Mesodermal cell (in vitro differentiated cells): Measurements from ENCODE around the gene BCKDHA.

Experiments
- H3K27ac ChIP-seq: 2 replicates; pipeline ENCODE4 v1.7.0; 2013; ENCODE audit warnings: mild to moderate bottlenecking, low read depth, low read length, moderate library complexity; ENCODE audit not compliant: severe bottlenecking
- H3K36me3 ChIP-seq: 2 replicates; pipeline ENCODE4 v1.7.1; 2013; ENCODE audit warnings: mild to moderate bottlenecking, low read length, moderate library complexity; ENCODE audit not compliant: control insufficient read depth, insufficient read depth
- H3K4me1 ChIP-seq: one replicate; pipeline ENCODE4 v1.7.1; 2013; ENCODE audit warnings: mild to moderate bottlenecking, low read length; ENCODE audit not compliant: insufficient read depth, control insufficient read depth, poor library complexity, severe bottlenecking
- H3K4me3 ChIP-seq: 2 replicates; pipeline ENCODE4 v1.7.0; 2013; ENCODE audit warnings: low read length, control low read depth, mild to moderate bottlenecking; ENCODE audit not compliant: insufficient read depth, poor library complexity, severe bottlenecking; ENCODE audit errors: extremely low read depth
- H3K9me3 ChIP-seq: 2 replicates; pipeline ENCODE4 v1.7.1; 2013; ENCODE audit warnings: mild to moderate bottlenecking, low read length, moderate library complexity; ENCODE audit not compliant: control insufficient read depth
- WGBS, 2 experiments: methylation state at CpG; one replicate each; pipeline ENCODE4 v1.1.5; 2013; ENCODE audit warnings: missing lambda C conversion rate in 2 of 2; ENCODE audit not compliant: insufficient coverage in 2 of 2; 5-methylcytosine and 5-hydroxymethylcytosine counted together

The BCKDHA gene

GRCh38 chr19:41437944-41438574 lies 40.4 kb downstream of the BCKDHA start:
- H3K36me3 ChIP-seq = peaks cover 24% of the 10 kb centered on the region
- H3K9me3 ChIP-seq = no peaks in the 10 kb centered on the region
- peaks cover 6% of the 10 kb centered on the region for H3K4me1 ChIP-seq
- H3K27ac ChIP-seq = no peak overlapping the region
- WGBS, 2 experiments = 95 to 100% methylated on average over 2 of the region's 7 CpGs
- no peak overlapping the region for H3K4me3 ChIP-seq

GRCh38 chr19:41439441-41440222 lies 42.0 kb downstream of the BCKDHA start, which contains the start of gene DMAC2:
Gene DMAC2 (minus strand): TSS chr19:41439912. CDS start chr19:41439899, 13 bp downstream.
- H3K27ac ChIP-seq = peak within 1 kb of the TSS; percentile 95
- H3K36me3 ChIP-seq = peaks cover 20% of the 10 kb centered on the region

GRCh38 chr19:41441321-41441945 lies 43.8 kb downstream of the BCKDHA start:
- 83 to 86% methylated on average over 7 to 11 of the region's 15 CpGs for WGBS, 2 experiments
- H3K4me1 ChIP-seq = peaks cover 5% of the 10 kb centered on the region
- no peaks in the 10 kb centered on the region for H3K9me3 ChIP-seq
- no peak overlapping the region for H3K4me3 ChIP-seq
- H3K36me3 ChIP-seq = peaks cover 14% of the 10 kb centered on the region
- no peak overlapping the region for H3K27ac ChIP-seq

More at GRCh38 chr19:41439441-41440222, 42.0 kb downstream of the BCKDHA start, which contains the start of gene DMAC2:
- Histone ChIP-seq H3K4me3 (peak within 1 kb of the TSS; percentile 74), H3K9me3 (no peaks in the 10 kb centered on the region), H3K4me1 (peaks cover 5% of the 10 kb centered on the region)
- 0 to 1% methylated on average over 35 to 36 of the region's 40 CpGs for WGBS, 2 experiments

- 74 to 75% methylated on average over 6 of the region's 7 CpGs for WGBS, 2 experiments
- peaks cover 5% of the 10 kb centered on the region for H3K4me1 ChIP-seq
- no peak within 1 kb of the TSS for H3K4me3 ChIP-seq
- no peak within 1 kb of the TSS for H3K27ac ChIP-seq
- H3K36me3 ChIP-seq = peaks cover 6% of the 10 kb centered on the region
- no peaks in the 10 kb centered on the region for H3K9me3 ChIP-seq
Observed at GRCh38 chr19:41442473-41443355, 45.1 kb downstream of the BCKDHA start, which contains the start of gene ERICH4. Gene ERICH4 (plus strand): TSS chr19:41443156. CDS start chr19:41443170, 14 bp downstream.

GRCh38 chr19:41443813-41444455 lies 46.3 kb downstream of the BCKDHA start:
- Histone ChIP-seq H3K9me3 (no peaks in the 10 kb centered on the region), H3K4me3 (no peak overlapping the region), H3K4me1 (no peaks in the 10 kb centered on the region), H3K36me3 (no peaks in the 10 kb centered on the region), H3K27ac (no peak overlapping the region)
- WGBS, 2 experiments = 59 to 79% methylated on average over 5 to 6 of the region's 6 CpGs

GRCh38 chr19:41445575-41445974 lies 48.0 kb downstream of the BCKDHA start:
- Histone ChIP-seq H3K9me3 (no peaks in the 10 kb centered on the region), H3K27ac (no peak overlapping the region), H3K36me3 (no peaks in the 10 kb centered on the region), H3K4me3 (no peak overlapping the region), H3K4me1 (no peaks in the 10 kb centered on the region)
- 58 to 90% methylated on average over 3 to 4 of the region's 5 CpGs for WGBS, 2 experiments

GRCh38 chr19:41447732-41448332 lies 50.2 kb downstream of the BCKDHA start:
- Histone ChIP-seq H3K27ac (no peak overlapping the region), H3K4me1 (no peaks in the 10 kb centered on the region), H3K9me3 (no peaks in the 10 kb centered on the region), H3K36me3 (no peaks in the 10 kb centered on the region), H3K4me3 (no peak overlapping the region)
- 69 to 77% methylated on average over 10 to 12 of the region's 12 CpGs for WGBS, 2 experiments

- Histone ChIP-seq H3K36me3 (no peaks in the 10 kb centered on the region), H3K27ac (no peak overlapping the region), H3K4me1 (no peaks in the 10 kb centered on the region), H3K9me3 (no peaks in the 10 kb centered on the region), H3K4me3 (no peak overlapping the region)
- WGBS, 2 experiments = 5 to 8% methylated on average over 11 to 13 of the region's 22 CpGs
Observed at GRCh38 chr19:41449079-41449864, 51.7 kb downstream of the BCKDHA start.

GRCh38 chr19:41449865-41450178 lies 52.2 kb downstream of the BCKDHA start:
- Histone ChIP-seq H3K27ac (no peak overlapping the region), H3K4me1 (no peaks in the 10 kb centered on the region), H3K36me3 (no peaks in the 10 kb centered on the region), H3K9me3 (no peaks in the 10 kb centered on the region), H3K4me3 (no peak overlapping the region)
- WGBS, 2 experiments = 91 to 100% methylated on average over 1 of the region's 3 CpGs
